GM18498 (cell line): ENCODE data around the gene SHC2.

Source experiments
- ATAC-seq: cut with Tn5 transposase; IDR thresholded peaks from one replicate; pipeline ENCODE4 v1.9.1; 2021; ENCODE audit warnings: mild to moderate bottlenecking, moderate library complexity; ENCODE audit not compliant: unreplicated experiment

Gene SHC2

GRCh38 chr19:472005-472858 lies 11.4 kb upstream of the SHC2 start:
- no peak for ATAC-seq

GRCh38 chr19:470701-471100 lies 9.9 kb upstream of the SHC2 start:
- ATAC-seq, result no peak

- ATAC-seq, result no peak
Observed at GRCh38 chr19:469833-470232, 9.0 kb upstream of the SHC2 start.

DNA sequence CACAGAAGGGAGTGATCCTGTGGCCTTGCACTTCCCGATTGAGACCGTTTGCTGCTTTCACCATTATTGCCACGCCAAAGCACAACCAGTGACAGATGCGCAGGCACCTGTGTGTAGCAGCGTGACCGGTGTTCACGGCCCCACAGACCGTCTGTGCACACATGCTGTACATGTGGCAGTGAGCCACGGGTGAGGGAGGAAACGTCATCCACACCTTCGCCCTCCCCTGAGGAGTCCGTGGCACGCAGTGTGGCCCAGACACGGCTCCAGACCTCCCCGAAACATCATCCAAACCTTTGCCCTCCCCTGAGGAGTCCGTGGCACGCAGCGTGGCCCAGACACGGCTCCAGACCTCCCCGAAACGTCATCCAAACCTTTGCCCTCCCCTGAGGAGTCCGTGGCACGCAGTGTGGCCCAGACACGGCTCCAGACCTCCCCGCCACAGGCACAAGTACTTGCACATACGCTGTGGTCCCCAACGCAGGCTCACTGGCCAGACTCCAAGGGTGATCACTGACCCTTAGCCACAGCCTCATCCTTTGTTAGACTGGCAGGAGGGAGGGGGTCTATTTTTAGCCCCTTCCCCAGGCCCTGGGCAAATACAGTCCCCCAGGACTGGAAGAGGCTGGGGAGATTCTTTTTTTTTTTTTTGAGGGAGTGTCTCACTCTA lies 7.9 kb upstream of the SHC2 start:
- no peak for ATAC-seq

- no peak for ATAC-seq
Observed at GRCh38 chr19:467554-467953, 6.7 kb upstream of the SHC2 start.

GRCh38 chr19:465056-465816 lies 4.4 kb upstream of the SHC2 start:
- no peak for ATAC-seq

DNA sequence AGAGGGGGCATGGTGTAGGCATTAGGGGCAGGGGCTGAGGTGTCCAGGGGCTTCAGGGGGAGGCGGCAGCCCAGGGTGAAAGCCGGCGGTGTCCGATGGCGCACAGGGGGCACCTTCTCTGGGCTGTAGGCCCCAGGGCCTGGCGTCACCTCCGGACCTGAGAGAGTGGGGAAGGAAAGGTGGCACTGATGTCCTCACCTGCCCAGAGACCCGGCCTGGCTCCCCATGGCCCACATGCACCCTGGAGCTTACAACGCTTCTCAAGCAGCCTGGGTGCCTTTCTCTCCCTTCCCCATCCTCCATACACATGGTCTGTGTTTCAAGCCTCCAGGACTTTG lies 3.3 kb upstream of the SHC2 start:
- no peak for ATAC-seq

DNA sequence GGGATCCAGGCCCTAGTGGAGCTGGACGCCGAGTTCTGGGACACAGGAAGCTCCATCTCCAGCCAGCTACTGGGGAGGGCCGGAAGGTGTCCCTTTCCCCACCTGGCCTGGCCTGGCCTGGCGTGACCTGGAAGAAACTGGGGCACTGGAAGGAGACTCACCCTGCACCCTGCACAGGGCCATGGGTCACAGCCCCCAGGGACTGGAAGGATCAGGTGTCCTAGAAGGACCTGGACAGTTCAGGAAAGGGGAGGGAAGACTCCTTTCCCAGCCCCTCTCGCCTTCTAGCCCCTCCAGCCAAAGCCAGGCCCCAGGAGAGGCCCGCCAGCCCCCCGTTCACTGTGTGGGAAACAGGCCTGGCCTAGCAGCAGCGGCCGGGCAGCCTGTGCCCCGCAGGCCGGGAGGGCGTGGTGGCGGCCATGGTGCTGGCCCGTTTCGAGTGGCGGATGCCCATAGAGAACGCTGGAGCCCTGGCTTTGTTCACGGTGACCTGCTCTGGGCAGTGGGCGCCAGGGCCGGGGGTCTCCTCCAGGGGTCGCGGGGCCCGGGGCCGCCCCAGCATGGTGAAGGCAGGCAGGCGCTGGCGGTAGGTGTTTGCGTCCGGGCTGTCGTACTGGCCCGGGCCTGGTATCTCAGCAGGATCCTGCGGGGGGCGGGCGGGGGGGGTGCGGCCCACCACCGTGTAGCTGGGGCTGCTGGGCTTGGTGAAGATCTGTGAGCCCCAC lies 2.8 kb upstream of the SHC2 start:
- no peak for ATAC-seq

GRCh38 chr19:461721-462551 lies 1.1 kb upstream of the SHC2 start:
- no peak for ATAC-seq

- no peak for ATAC-seq
Observed at GRCh38 chr19:459724-460511, 915 bp downstream of the SHC2 start.

DNA sequence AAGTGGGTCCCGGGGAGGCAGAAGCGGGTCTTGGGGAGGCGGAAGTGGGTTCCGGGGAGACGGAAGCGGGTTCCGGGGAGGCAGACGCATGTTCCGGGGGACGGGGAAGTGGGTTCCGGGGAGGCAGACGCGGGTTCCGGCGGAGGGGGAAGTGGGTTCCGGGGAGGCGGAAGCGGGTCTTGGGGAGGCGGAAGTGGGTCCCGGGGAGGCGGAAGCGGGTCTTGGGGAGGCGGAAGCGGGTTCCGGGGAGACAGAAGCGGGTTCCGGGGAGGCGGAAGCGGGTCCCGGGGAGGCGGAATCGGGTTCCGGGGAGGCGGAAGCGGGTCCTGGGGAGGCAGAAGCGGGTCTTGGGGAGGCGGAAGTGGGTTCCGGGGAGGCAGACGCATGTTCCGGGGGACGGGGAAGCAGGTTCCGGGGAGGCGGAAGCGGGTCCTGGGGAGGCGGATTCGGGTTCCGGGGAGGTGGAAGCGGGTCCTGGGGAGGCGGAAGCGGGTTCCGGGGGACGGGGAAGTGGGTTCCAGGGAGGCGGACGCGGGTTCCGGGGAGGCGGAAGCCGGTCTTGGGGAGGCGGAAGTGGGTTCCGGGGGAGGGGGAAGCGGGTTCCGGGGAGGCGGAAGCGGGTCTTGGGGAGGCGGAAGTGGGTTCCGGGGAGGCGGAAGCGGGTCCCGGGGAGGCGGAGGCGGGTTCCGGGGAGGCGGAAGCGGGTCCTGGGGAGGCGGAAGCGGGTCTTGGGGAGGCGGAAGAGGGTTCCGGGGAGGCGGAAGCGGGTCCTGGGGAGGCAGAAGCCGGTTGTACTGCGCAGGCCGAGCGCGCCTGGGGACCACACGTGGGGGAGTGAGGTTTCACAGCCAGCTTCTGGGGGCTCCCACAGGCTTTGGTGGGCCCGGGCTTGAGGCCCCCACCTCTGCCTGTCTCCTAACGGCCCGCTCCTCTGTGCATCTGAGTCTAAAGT lies 2.5 kb downstream of the SHC2 start:
- no peak for ATAC-seq

DNA sequence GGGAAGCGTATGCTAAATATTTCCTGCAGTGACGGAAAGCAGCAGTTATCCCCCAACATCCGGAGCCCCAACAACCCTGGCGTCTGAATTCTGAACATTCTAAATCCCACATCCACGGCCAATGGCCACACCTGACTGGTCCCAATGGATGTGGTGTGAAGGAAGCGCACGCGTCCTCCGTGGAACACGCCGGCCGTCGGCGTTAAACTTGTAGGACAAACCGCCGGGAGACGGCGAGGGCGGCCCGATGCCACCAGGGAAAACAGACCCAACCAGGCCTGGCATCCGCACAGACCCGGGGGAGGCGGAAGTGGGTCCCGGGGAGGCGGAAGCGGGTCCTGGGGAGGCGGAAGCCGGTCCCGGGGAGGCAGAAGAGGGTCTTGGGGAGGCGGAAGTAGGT lies 3.2 kb downstream of the SHC2 start:
- no peak for ATAC-seq

- ATAC-seq, result no peak
Observed at GRCh38 chr19:456547-457110, 4.2 kb downstream of the SHC2 start.

- no peak for ATAC-seq
Observed at GRCh38 chr19:455851-456546, 4.8 kb downstream of the SHC2 start.

- ATAC-seq, result no peak
Observed at GRCh38 chr19:455031-455705, 5.7 kb downstream of the SHC2 start.

- no peak for ATAC-seq
Observed at GRCh38 chr19:453606-454005, 7.2 kb downstream of the SHC2 start.

GRCh38 chr19:452829-453228 lies 8.0 kb downstream of the SHC2 start:
- no peak for ATAC-seq
